ENCODE results near the gene CAMK2G. TPM values are rescaled to one million over a fixed set of nuclear protein-coding genes. Genes with fewer than 3 reads are reported as not detected.

The CAMK2G gene
- total RNA-seq, 1 donor from 2014 or later: 18.9 TPM

DNA sequence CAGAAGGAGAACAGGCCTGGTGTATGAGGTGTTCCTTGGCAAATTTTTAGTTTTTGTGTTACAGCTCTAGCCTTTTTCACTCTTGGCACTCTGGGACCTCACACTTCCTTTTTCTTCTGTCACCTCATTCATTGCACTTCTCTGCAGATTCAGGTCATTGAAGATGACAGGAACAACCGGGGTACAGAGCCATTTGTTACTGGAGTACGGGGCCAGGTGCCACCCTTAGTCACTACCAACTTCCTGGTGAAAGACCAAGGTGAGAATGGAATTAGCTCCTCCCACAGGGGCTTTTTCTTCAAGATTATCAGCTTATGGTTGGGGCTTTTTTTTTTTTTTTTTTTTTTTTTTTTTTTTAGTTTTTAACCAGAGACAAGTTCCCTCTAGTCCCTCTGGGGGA, 111.0 kb downstream of the CAMK2G start:
- no peak for ATAC-seq

DNA sequence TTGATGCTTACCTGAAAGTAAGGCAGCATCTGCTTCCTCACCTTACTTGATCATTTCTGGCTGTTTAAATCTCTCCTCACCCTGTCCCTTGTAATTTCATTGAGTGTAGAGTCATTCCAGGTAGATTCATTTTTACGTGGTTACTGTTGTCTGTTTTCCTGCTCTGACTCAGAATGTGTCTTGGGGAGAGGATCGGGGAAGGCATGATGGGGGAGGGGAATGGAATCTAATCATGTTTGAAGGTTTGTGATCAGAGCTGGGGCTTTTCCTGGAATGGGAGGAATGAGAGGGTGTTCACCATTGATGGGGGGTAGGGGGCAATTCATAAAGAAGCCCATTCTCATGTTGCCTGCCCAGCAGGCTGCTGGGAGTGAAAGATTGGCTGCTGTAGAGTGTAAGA, 111.4 kb downstream of the CAMK2G start:
- ATAC-seq: no peak

Other genes with a start within 250 kb of the CAMK2G start
- gene MYOZ1, start 233.1 kb downstream of the CAMK2G start, total RNA-seq: 0.44 TPM
- 0.84 TPM for gene SYNPO2L, start 218.5 kb downstream of the CAMK2G start, total RNA-seq
- gene AGAP5, start 176.4 kb downstream of the CAMK2G start, total RNA-seq: 2.7 TPM
- 53.1 TPM for gene SEC24C, start 130.2 kb downstream of the CAMK2G start, total RNA-seq
- gene CHCHD1, start 92.5 kb downstream of the CAMK2G start, total RNA-seq: 23.5 TPM
- 71.7 TPM for gene ZSWIM8, start 88.9 kb downstream of the CAMK2G start, total RNA-seq
- gene NDST2, start 63.0 kb downstream of the CAMK2G start, total RNA-seq: 15.9 TPM
- 19.4 TPM for gene PLAU, start 36.6 kb upstream of the CAMK2G start, total RNA-seq
- gene VCL, start 123.6 kb upstream of the CAMK2G start, total RNA-seq: 70.2 TPM